Measurements from ENCODE around the gene RAB3C.

RAB3C gene

GRCh38 chr5:58800356-58800755 lies 217.5 kb downstream of the RAB3C start:
- Histone ChIP-seq H3K9ac (ENCODE audit: low read depth, low read length, poor library complexity, severe bottlenecking) (no peak overlapping the region), H3K4me3 (ENCODE audit: low read length, poor library complexity, severe bottlenecking) (no peak overlapping the region), H3K4me1 (ENCODE audit: insufficient read depth, low read length, poor library complexity, severe bottlenecking) (no peaks in the 10 kb centered on the region), H3K79me2 (ENCODE audit: insufficient read depth, low read length) (no peaks in the 10 kb centered on the region), H3K27me3 (ENCODE audit: insufficient read depth, low read length, poor library complexity, severe bottlenecking) (no peaks in the 10 kb centered on the region), H3F3A (ENCODE audit: low read depth) (no peaks in the 10 kb centered on the region), H3K9me3 (ENCODE audit: insufficient read depth, low read depth, low read length) (no peaks in the 10 kb centered on the region), H4K20me1 (ENCODE audit: insufficient read depth, low read length, poor library complexity, severe bottlenecking) (no peaks in the 10 kb centered on the region), H3K9me2 (replicated peaks; ENCODE audit: low read depth, low read length) (no peaks in the 10 kb centered on the region), H3K36me3 (ENCODE audit: insufficient read depth, low read length) (no peaks in the 10 kb centered on the region), H3K4me2 (ENCODE audit: low read depth, low read length, poor library complexity, severe bottlenecking) (no peak overlapping the region), H2AFZ (ENCODE audit: low read length) (no peak overlapping the region)
- TF ChIP-seq EZH2phosphoT487 (IDR thresholded peaks at IDR 0.05; ENCODE audit: borderline replicate concordance), result no peak
- no peak for TF ChIP-seq CTCF (conservative IDR thresholded peaks at IDR 0.05; ENCODE audit: low read length)

- Histone ChIP-seq H3K9me2 (replicated peaks; ENCODE audit: low read depth, low read length) (no peaks in the 10 kb centered on the region), H3K9ac (ENCODE audit: low read depth, low read length, poor library complexity, severe bottlenecking) (no peak overlapping the region), H3K9me3 (ENCODE audit: insufficient read depth, low read depth, low read length) (no peaks in the 10 kb centered on the region), H3K79me2 (ENCODE audit: insufficient read depth, low read length) (no peaks in the 10 kb centered on the region), H3K4me2 (ENCODE audit: low read depth, low read length, poor library complexity, severe bottlenecking) (no peak overlapping the region), H3K27me3 (ENCODE audit: insufficient read depth, low read length, poor library complexity, severe bottlenecking) (no peaks in the 10 kb centered on the region), H3K4me1 (ENCODE audit: insufficient read depth, low read length, poor library complexity, severe bottlenecking) (no peaks in the 10 kb centered on the region), H3F3A (ENCODE audit: low read depth) (no peaks in the 10 kb centered on the region), H2AFZ (ENCODE audit: low read length) (no peak overlapping the region), H4K20me1 (ENCODE audit: insufficient read depth, low read length, poor library complexity, severe bottlenecking) (no peaks in the 10 kb centered on the region), H3K36me3 (ENCODE audit: insufficient read depth, low read length) (no peaks in the 10 kb centered on the region), H3K4me3 (ENCODE audit: low read length, poor library complexity, severe bottlenecking) (no peak overlapping the region)
- TF ChIP-seq EZH2phosphoT487 (IDR thresholded peaks at IDR 0.05; ENCODE audit: borderline replicate concordance) (no peak), CTCF (conservative IDR thresholded peaks at IDR 0.05; ENCODE audit: low read length) (no peak)
These were observed 218.1 kb downstream of the RAB3C start for GRCh38 chr5:58800861-58801540.

- no peaks in the 10 kb centered on the region for H3K9me3 ChIP-seq (ENCODE audit: insufficient read depth, low read depth, low read length)
- no peaks in the 10 kb centered on the region for H3K36me3 ChIP-seq (ENCODE audit: insufficient read depth, low read length)
- H3K4me3 ChIP-seq (ENCODE audit: low read length, poor library complexity, severe bottlenecking), result no peak overlapping the region
- no peak for TF ChIP-seq CTCF (conservative IDR thresholded peaks at IDR 0.05; ENCODE audit: low read length)
- TF ChIP-seq EZH2phosphoT487 (IDR thresholded peaks at IDR 0.05; ENCODE audit: borderline replicate concordance), result no peak
- H3K9me2 ChIP-seq (replicated peaks; ENCODE audit: low read depth, low read length), result no peaks in the 10 kb centered on the region
- H3K4me2 ChIP-seq (ENCODE audit: low read depth, low read length, poor library complexity, severe bottlenecking), result no peak overlapping the region
- no peak overlapping the region for H2AFZ ChIP-seq (ENCODE audit: low read length)
- H3K9ac ChIP-seq (ENCODE audit: low read depth, low read length, poor library complexity, severe bottlenecking), result no peak overlapping the region
- no peaks in the 10 kb centered on the region for H4K20me1 ChIP-seq (ENCODE audit: insufficient read depth, low read length, poor library complexity, severe bottlenecking)
- no peaks in the 10 kb centered on the region for H3F3A ChIP-seq (ENCODE audit: low read depth)
- H3K79me2 ChIP-seq (ENCODE audit: insufficient read depth, low read length), result no peaks in the 10 kb centered on the region
- no peaks in the 10 kb centered on the region for H3K4me1 ChIP-seq (ENCODE audit: insufficient read depth, low read length, poor library complexity, severe bottlenecking)
- no peaks in the 10 kb centered on the region for H3K27me3 ChIP-seq (ENCODE audit: insufficient read depth, low read length, poor library complexity, severe bottlenecking)
These were observed 220.2 kb downstream of the RAB3C start for GRCh38 chr5:58803056-58803455.
